Right ventricle myocardium superior (tissue), 1 donor: ENCODE measurements around the gene TMOD1. TPM values are rescaled to one million over a fixed set of nuclear protein-coding genes. Genes with fewer than 3 reads are reported as not detected.

ENCODE experiments used
- ATAC-seq: fragments of 200-7000 bp; cut with Tn5 transposase; one replicate; pipeline ENCODE4 v1.9.1; 2020; ENCODE audit warnings: mild to moderate bottlenecking; ENCODE audit not compliant: poor library complexity
- DNase-seq: peaks from one replicate; pipeline ENCODE4 v3.0.0-alpha.2; 2020
- intact Hi-C: fragments of 100-400 bp; cut with DNase I; formaldehyde crosslinking; loops from one replicate; pipeline ENCODE4 v1.11.2; 2022
- total RNA-seq: library from RNA; stranded (reverse); fragmentation: NEBNext Ultra II Directional; extraction: Animal tissue kit (Norgen Biotek cat#: 25700); gene quantifications from one replicate; pipeline ENCODE4 v1.2.1, GENCODE V29; 2021
- donor health status: DM: no; HTN: yes; CAD: no; lungs with severe emphysema.

The TMOD1 gene
- total RNA-seq, 1 donor from 2014 or later: 192 TPM

DNA sequence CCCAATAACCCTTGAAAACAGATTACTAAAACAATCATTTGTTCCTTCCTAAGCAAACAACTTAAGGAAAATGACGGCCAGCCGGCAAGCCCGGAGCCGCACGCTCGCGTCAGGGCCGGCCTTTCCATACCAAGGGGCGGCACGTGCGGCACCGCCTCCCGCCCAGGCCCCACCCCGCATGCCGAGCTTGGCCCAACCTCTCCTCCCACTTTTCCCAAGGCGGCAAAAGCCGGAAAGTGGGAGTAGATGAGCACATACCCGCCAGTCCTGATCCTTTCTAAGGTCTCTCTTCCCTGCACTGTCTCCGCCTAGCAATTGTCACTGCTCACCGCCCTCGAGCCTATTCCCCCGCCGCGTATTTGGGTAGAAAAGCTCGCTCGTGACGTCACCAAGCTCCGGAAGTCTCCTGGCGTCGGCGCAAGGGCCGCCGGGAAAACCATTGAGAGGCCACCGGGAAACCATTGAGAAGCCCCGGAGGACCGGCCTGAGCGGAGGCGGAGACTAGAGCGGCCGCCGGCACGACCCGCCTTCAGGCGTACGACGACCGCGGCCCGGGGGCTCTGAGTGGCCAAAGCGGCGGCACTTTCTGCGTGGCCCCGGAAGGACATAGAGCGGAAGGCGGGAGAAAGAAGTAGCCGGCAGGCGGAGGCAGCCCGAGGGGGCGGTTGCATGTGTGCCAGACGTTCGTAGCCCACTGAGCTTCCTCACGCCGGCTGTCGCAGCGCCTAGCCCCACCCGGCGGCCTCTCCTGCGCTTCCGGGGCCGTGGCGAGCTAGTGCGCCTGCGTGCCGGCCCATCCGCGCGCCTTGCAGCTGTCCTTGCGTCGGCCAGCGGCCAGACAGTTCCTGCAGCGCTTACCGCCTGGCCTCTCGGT lies 131.8 kb downstream of the TMOD1 start, which contains the start of the genes NCBP1 and TSTD2:
NCBP1 (plus strand) TSS at position 837 of the 874 bp plus-strand sequence. CDS start 61 bp downstream, outside the sequence.
TSTD2 (minus strand) TSS at position 384 of the 874 bp plus-strand sequence. CDS start 5,806 bp downstream, outside the sequence.
- ATAC-seq: peak; percentile 94
- DNase-seq: peak; percentile 99
- intact Hi-C loops: no loop called here

DNA sequence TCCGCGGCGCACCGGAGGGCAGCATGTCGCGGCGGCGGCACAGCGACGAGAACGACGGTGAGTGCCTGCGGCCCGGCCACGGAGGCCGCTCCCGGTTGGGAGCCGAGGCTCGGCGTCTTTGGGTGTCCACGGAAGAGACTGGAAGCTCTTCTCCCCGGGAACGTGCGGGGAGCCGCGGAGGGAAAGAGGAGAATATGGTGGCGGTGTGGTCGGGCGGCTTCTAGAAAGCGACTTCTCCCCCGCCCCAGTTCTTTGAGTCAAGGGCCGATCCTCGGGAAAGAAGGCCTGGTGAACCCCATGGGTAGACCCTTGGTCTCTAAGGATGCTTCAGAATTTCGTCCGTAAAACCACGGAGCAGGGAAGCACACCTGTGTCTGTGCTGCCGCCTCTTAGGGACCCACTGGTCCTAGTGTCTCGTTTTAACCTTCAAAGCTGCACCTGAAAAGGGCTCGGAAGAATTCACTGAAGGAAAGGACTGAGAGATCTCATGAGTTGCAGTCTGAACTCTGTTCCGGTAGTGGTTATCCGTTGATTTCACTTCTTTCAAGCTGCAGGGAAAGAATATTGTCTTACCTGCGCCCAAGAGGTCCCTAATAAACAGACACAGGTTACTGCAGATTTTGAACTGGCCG lies 132.5 kb downstream of the TMOD1 start:
- DNase-seq (no peak), ATAC-seq (peak; percentile 1)
- intact Hi-C loops: no loop called here

DNA sequence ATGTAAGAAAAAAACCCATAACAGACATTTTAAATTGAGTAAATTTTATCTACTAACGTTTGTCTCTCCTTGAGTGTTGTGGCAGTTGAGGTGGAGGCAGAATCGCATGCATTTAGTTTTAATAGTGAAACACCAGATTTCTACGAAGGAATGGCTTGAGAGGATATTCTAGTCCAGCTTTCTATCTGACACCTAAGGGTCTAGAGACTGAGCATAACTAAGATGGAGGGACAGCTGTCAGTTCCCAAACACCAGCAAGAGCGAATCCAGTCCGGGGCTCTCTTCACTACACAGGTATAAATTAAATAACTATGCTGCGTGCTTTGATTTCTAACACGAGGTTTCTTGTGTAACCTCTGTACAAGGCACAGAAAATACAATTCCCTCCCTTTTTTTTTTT lies 133.6 kb downstream of the TMOD1 start:
- ATAC-seq (no peak), DNase-seq (no peak)
- intact Hi-C loops: no loop called here

DNA sequence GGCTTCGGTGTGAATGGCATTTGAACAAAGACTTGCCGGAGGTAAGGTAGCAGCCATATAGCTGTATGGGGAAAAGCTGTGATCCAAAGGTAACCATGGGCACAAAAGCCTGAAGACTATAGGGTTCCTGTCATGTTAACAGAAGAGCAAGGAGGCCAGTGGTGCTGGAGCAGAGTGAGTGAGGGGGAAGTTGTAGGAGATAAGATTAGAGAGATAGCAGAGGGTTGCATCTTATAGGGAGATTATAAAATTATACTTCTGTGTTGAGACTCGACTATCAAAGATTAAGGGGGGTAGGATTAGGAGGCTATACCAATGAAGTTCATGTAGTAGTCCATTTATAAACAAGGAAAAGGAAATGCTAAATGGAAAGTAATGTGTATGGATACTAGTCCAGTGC lies 135.4 kb downstream of the TMOD1 start:
- no peak for ATAC-seq
- intact Hi-C loops: no loop called here
- no peak for DNase-seq

DNA sequence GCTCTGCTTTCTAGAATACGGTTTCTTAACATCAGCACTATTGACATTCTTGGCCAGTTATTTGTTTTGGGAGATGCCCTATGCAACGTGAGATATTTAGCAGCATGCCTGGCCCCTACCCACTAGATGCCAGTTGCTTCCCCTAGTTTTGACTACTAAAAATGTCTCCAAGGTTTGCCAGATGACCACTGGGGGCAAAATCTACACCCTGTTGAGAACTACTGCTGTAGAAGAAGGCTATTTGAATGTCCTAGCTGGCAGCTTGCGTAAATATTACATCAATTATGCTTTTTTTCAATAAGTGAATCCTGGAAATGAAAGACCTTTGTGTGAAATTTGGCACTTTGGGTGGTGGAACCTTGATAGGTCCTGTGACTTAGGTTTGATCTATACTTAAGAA lies 137.2 kb downstream of the TMOD1 start:
- ATAC-seq (no peak), DNase-seq (no peak)
- intact Hi-C loops: no loop called here

DNA sequence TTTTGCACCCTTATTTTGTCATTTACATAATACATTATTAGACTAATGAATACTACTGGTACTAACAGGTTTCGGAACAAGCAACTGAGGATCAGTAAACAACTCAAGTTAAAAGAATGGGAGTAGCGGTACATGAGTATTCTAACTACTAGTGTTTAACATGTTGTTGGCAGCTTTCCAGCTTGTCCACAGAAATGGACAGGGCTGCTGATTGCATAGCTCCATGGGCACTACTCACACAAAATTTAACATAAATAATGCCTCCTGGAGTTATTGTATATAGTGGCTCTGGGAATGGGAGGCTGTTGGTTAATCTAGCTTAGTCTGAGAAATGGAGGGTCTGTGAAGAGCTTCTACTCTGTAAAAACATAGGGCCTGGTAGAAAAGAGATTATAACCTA lies 138.9 kb downstream of the TMOD1 start:
- ATAC-seq: peak; percentile 38
- DNase-seq: no peak
- intact Hi-C loops: no loop called here

DNA sequence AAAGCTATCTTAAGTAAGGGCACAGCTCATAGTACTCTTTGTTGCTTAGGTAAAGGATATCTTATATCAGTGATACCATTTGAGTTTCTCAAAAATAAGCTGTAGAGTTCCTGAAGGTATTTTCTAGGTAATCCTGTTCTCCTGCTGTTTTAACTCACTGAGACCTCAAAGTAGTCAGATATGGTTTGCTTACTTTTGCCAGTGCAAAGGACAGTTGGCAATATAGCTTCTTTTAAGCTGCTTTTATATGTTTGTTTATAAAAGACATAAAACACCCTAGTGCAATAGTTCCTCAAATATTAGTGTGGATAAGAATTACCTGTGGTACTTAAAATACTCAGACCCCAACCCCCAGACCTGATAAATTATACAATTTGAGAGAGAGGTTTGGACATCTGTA lies 144.3 kb downstream of the TMOD1 start:
- DNase-seq: no peak
- ATAC-seq: no peak
- intact Hi-C loops: no loop called here

DNA sequence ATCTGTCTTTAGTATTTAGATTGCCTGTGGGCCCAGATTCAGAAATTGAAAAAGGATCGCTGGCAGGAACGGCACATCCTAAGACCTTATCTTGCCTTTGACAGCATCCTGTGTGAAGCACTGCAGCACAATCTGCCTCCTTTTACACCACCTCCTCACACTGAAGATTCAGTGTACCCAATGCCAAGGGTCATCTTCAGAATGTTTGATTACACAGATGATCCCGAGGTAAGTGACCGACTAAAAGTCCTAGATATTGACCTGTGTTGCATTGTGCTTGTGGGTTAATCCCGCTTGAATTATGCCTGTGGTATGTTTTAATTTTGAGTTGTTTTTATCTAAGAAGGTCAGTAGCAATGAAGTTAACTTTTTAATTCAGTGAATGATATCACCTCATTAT lies 146.5 kb downstream of the TMOD1 start:
- DNase-seq: no peak
- no peak for ATAC-seq
- intact Hi-C loops: no loop called here

Other genes starting within 250 kb of the TMOD1 start
- 3.1 TPM for gene CCDC180, start 194.0 kb upstream of the TMOD1 start, total RNA-seq
- gene TDRD7, start 89.6 kb upstream of the TMOD1 start, total RNA-seq: 7.9 TPM
- gene TSTD2, start 131.7 kb downstream of the TMOD1 start, total RNA-seq: 26.1 TPM
- gene NCBP1, start 132.2 kb downstream of the TMOD1 start, total RNA-seq: 20.0 TPM
- gene XPA, start 195.7 kb downstream of the TMOD1 start, total RNA-seq: 5.8 TPM